Measurements from ENCODE around the gene CEP85L.
"Not testable (repeated sequence)": the region's sequence is repeated elsewhere in the genome, so short reads cannot be mapped to it uniquely, and the experiment has no call there.

Gene CEP85L

DNA sequence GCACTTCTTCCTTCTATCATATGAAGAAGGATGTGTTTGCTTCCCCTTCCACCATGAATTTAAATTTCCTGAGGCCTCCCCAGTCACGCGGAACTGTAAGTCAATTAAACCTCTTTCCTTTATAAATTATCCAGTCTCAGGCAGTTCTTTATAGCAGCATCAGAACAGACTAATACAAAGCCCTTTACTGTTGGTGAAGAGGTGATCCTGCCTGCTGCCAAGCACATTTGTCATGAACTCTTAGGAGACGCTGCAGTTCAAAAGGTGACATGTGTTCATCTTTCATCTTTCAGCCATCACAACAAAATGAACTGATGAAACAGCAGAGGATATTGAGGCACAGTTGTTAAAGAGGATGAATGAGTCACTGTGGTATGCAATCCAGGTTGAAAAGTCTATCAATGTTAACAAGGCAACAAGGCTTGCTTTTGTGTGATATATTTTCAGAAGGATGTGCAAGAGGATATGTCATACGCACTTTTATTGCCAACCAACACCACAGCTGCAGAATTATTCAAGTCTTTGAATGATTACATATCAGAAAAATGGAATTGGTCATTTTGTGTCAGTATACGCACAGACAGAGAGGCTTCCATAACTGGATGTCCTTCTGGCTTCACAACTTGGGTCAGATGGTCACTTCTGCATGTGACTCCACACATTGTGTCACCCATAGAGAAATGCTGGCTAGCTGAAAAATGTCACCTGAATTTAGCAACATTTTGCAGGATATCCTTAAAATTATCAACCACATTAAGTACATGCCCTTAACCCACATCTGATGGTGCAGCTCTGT is 155.7 kb downstream of the CEP85L start:
- DNase-seq (ENCODE audit: low spot score) = no peak

DNA sequence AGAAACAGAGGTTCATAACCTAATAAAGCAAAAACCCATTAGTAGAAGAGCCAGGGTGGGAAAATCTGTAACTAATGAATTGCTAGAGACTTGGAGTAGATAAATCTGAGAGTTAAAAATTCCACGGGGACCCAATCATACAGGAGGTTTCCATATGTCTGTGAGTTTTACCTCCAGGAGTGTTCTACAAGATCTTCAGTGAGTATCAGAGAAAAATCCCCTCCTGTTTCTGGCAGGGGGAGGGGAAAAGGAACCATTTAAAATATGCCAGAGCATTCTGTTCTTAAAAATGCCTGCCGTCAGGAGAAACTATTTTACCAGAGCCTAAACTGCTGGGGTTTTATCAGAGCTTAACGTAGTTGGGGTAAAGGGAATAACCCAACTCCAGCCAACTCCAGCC is 157.3 kb downstream of the CEP85L start:
- DNase-seq (ENCODE audit: low spot score) = no peak

DNA sequence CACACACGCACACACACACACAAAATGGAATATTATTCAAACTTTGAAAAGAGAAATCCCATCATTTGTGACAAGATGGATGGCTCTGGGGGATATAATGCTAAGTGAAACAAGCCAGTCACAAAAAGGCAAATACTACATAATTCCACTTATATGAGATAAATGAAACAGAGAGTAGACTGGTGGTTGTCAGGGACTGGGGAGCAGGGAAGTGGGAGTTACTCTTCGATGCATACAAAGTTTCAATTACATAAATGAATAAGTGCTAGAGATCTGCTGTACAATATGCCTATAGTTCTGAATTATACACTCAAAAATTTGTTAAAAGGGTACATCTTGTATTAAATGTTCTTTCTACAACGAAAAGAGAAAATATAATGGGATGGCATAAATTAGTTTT is 161.4 kb downstream of the CEP85L start:
- no peak for DNase-seq (ENCODE audit: low spot score)

DNA sequence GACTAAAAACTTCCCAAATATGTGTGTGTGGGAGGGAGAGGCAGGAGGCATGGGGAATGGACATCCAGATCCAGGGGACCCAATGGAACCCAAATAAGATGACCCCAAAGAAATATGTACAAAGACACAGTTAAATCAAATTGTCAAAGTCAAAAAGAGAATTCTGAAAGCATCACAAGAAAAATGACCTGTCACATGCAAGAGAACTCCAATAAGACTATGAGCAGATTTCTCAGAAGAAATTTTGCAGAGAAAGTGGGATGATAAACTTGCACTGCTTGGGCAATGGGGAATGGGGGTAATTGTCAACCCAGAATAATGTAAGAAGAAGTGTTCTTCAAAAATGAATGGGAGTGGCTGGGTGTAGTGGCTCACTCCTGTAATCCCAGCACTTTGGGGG is 162.8 kb downstream of the CEP85L start:
- no peak for DNase-seq (ENCODE audit: low spot score)

DNA sequence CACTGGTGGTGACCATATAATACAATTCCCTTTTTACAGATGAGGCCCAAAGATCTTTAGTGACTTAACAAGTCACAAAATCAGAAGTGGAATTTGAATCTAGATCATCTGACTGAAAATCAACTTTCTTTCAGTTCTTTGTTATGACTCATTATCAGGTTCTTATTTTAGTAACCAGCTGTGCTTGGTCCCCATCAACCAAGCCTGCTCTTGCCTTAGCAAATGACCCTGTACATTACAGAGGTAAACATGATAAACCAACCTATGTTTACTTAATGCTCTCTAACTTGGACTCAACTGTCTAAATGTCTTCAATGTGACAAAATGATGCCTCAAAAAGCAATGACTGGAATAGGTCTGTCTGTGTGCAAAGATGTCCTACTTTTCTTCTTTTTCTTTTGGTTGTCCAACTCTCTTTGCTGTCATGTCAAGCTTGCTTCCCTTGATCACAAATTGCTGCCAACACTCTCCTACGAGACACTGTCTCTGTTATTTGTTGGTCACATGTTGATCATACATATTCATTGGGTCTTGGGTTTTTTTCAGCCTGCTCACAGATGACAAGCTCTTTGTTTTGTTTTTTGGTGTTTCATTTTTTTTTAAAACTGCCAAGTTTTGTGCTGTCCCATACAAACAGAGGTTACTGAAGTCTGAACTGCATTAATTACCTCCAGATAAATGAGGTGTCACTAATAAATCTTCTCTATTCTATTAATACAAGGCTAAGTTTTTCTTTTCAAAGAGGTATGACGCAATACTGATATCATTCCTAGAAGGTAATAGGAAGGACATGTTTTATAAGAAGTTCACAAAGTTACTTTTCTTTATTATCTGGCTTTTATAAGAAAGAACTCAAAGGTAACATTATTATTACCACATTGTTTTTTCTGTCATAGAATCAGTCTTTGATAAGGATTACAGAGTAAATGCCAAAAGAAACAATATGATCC is 165.5 kb downstream of the CEP85L start:
- no peak for DNase-seq (ENCODE audit: low spot score)

DNA sequence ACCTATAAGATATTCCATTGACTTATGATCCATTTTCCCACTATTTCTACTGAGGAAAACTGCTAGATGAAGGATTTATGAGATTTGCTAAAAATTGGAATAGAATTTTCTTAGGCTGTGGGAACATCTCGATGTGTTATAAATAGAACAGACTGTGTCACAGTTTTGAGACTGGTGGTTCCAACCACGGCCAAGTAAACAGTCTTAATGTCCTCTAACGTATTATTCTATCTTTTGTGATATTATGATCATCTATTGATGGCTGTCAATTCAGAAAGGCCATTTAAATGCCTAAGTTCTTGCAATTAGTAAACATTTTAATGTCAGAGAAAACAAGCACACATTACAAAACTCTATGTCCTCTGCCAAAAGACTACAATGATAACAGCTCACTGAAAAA is 174.8 kb downstream of the CEP85L start:
- no peak for DNase-seq (ENCODE audit: low spot score)

DNA sequence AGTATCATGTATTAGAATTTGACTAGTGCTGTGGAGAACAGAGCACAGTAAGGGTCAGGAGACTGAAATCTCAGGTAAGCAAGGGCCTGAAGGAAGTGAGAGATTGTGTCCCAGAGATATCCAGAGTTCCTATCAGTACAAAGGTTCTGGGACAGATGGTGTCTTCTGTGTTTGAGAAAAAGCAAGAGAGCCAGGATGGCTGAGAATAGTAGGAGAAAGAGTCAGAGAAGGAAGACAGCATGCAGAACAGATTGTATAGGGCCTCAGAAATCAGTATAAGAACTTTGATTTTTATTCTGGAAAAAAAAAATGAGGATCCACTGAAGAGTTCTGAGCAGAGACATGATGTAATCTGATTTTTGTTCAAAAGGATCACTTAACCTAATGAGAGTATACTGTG is 178.1 kb downstream of the CEP85L start:
- no peak for DNase-seq (ENCODE audit: low spot score)

DNA sequence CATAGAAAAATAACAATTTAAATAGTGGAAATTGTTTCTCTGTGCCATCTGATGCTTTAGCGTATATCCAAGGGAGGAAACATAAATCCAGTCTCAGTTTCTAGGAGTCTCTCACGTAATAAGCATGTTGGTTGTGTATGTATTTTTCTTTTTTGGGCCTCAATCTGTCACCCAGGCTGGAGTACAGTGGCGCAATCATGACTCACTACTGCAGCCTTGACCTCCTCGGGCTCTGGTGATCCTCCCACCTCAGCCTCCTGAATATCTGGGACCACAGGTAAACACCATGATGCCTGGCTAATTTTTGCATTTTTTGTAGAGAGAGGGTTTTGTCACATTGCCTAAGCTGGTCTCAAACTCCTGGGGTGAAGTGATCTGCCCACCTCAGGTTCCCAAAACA is 181.9 kb downstream of the CEP85L start:
- DNase-seq (ENCODE audit: low spot score) = no peak

DNA sequence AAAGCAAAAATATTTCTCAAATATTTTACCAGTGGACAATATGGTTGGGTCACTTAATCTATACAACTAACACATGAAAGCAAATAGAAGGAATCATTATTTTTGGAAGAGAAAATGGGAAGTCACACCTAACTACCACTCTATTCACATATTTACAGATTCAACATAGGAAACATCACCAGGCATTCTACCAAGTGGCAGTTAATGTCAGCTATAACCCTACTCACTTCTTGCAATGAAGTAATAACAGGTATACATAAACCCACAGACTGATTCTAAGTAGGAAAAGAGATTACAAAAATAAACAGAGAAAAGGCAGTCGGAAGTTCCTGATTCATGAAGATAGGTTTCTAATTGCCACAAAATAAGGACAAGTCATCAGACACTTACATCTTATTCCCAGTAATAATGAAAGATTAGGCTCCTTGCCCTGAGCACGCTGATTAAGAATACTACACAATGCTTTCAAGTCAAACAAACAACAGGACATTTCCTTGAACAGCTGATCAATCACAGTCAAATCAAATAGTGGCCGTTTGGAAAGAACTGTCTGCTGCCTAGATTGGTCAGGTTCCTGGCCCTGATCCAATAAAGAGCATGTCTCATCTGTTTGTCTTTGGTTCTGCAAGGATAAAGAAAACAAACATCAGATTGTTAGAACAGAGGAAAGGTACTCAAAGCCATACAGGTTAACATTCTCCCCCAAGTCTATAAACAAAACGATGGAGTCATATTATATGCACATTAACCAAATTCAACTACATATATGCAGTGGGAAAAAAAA is 182.5 kb downstream of the CEP85L start:
- no peak for DNase-seq (ENCODE audit: low spot score)

DNA sequence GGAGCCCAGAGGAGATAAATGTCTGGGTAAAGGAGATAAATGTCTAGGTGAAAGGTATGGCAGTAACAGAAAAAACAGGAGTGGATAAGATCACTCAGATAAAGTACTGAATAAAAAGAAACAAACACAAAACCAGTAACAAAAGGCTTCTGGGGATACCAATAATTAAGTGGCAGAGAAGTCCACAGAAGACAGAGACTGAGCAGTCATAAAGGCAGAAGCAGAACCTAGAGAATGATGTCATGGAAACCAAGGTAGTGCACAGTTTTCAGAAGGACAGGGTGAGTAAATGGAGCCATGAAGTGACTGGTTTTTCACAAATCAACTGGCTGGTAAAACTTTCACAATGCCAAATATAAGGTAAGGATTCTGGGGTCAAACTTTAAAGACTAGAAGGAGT is 184.2 kb downstream of the CEP85L start:
- DNase-seq (ENCODE audit: low spot score) = no peak

DNA sequence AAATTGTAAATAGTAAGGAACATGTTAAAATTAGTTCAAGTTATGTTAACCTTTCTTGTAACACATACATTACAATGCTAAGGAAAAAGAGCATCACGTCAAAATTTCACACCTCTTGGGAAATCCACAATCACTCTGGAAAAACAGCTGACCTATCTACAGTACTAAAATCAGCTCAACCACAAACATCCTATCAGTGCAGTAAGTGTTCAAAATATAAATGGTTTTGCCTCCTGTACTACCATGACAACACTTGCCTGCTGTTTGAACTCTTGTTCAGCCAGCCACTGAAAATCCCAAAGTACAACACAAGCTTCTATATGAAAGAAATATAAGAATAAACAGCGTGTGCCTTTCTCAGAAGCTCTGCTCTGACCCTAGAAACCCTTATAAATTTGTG is 186.8 kb downstream of the CEP85L start:
- DNase-seq (ENCODE audit: low spot score) = no peak

DNA sequence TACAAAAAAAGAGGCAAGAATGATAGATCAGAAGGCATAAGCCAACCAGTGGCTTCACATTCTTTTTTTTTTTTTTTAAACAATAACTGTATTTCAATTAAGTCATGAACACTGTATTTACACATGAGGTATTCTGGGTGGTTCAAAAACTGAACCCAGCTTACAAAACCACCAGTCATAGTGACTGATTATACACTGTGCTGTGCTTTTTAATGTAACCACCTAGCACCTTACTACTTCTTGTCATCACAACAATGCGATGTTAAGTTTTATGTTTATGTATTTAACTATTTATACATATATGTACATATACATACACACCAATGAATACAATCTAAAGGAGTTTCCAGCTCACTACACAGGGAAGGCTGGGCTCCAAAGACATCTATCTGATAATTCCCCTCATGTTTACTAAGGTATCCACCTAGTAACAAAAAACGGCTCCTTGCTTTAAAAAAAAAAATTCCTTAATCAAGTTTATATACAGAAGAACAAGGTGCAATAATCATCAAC is 190.4 kb downstream of the CEP85L start:
- DNase-seq (ENCODE audit: low spot score) = no peak

DNA sequence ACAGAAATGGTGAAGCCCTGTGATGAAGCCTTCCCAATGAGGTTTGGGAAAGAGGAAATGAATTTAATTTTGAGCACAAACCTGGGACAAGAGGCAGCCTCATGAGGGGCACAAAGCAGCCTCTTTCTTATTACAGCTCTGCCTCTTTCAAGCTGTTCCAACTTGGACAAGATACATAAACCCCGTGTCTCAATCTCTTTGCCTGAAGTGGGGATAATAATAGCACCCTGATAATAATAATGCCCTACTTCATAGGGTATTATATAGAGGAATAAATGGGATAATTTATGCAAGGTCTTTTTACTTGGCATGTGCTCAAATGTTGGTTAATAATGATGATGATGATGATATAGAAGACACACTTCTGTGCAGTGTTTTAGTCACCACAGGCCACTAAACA is 194.4 kb downstream of the CEP85L start:
- DNase-seq (ENCODE audit: low spot score) = no peak

DNA sequence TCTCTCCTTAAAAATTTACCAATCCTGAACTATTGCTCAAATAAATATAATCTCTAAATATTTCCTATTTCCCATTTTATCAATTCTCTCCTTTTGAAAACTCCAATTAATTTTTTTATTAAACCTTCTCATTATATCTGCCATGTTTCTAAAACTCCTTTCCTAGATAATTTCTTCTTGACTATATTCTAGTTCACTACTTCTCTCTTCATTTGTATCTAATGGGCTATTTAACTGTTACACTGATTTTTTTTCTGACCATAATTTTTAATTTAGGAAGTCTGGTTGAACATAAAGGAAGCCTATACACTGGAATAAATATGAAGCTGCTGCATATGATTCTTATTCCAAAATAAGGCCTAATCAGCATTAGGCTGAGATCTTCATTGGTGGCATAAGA is 199.6 kb downstream of the CEP85L start:
- DNase-seq (ENCODE audit: low spot score) = no peak

DNA sequence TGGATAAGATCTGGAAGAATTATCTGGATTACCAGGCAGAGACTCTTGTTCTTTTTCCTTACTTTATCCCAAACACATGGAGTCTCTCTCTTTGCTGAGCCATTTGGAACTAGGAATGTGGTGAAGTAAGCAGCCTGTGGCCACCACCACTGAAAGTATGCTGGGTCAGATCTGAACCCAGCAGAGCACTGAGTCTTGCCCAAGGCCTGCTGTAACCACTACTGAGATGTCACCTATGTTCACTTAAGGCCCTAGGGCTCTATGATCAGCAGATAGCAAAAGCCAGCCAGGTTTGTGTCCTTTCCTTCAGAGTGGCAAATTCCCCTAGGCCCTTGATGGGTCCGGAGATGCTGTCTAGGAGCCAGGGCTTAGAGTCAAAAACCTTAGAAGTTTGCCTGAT is 206.6 kb downstream of the CEP85L start:
- DNase-seq (ENCODE audit: low spot score) = no peak

DNA sequence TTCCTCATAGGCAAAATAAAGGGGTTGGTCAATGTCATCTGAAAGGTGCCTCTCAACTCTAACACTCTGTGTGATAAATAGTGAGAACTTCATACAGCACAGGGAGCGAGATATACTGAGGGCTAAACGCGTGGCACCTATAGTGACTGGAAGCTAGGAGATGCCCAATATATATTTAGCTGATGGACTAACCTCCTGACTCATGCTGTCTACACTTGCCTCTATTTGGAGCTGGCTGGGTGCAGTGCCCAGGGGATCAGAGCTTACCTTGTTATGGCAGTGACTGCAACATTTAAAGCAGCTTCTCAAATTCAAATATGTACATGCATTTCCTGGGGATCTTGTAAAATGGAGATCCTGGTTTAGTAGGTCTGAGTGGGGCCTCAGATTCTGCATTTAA is 214.9 kb downstream of the CEP85L start:
- DNase-seq (ENCODE audit: low spot score) = no peak

DNA sequence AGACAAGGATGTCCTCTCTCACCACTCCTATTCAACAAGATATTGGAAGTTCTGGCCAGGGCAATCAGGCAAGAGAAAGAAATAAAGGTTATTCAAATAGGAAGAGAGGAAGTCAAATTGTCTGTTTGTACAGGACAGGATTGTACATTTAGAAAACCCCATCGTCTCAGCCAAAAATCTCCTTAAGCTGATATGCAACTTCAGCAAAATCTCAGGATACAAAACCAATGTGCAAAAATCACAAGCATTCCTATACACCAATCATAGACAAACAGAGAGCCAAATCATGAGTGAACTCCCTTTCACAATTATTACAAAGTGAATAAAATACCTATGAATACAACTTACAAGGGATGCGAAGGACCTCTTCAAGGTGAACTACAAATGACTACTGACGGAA is 217.2 kb downstream of the CEP85L start:
- DNase-seq (ENCODE audit: low spot score) = not testable (repeated sequence)

DNA sequence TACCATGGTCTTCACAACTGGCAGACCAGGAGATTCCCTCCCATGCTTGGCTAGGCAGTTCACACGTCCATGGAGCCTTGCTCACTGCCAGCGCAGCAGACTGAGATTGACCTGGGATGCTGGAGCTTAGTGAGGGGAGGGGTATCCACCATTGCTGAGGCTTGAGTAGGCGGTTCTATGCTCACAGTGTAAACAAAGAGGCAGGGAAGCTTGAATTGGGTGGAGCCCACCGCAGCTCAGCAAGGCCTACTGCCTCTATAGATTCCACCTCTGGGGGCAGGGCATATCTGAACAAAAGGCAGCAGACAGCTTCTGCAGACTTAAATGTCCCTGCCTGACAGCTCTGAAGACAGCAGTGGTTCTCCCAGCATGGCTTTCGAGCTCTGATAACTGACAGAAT is 230.1 kb downstream of the CEP85L start:
- DNase-seq (ENCODE audit: low spot score) = not testable (repeated sequence)

DNA sequence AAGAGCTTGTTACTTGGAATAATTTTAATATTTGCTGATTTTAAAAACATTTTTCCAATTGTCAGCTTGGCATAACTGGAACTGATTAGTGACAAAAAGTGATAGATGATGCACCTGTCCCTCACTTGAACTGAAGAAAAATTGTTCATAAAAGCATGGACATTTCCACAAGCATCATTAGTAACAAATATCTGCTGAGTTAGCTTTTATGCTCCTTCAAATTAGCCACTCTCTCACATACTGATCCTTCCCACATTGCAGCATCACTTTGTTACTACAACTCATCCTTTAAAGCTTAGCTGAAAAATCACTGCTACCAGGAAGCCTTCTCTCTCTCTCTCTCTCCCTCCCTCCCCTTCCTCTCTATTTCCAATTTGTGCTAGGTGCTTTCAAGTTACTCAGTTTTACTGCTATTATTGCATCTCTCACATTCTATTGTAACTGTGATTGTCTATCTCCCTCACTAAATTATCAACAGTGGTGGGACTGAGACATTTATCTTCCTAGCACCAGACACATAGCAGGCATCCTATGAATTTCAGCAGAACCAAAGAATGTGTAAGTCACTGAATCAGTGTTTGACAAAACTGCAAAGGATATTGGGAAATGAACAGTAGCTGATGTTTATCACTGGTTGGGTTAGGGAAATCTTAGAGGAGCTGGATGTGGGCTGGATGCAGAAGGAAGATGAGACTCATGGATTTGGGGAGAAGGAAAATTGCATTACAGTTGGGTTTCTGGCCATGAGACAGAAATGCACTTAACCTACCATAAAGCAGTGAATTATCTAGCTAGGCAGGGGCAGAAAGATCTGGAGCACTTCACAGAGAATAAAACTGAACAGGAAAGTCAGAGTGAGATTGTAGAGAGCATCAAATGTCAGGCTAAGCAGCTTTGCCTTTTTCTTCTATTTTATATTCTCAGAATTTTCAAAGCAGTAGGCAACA is 231.7 kb downstream of the CEP85L start:
- DNase-seq (ENCODE audit: low spot score) = no peak

Measured in NAMALWA (cell line).